BE2C (cell line): ENCODE results near the gene ATG2B.

ENCODE experiments used
- DNase-seq: peaks from one replicate; pipeline ENCODE4 v3.0.0-alpha.2; 2020
- H3K27me3 ChIP-seq: fragments of 250-450 bp; sonication (Bioruptor Pico); 2 replicates; pipeline ENCODE4 v1.5.1; 2020; ENCODE audit warnings: mild to moderate bottlenecking
- H3K36me3 ChIP-seq: fragments of 250-450 bp; sonication (Bioruptor Pico); 2 replicates; pipeline ENCODE4 v1.5.1; 2020; ENCODE audit warnings: mild to moderate bottlenecking
- H3K4me1 ChIP-seq: fragments of 250-450 bp; sonication (Bioruptor Pico); 2 replicates; pipeline ENCODE4 v1.5.1; 2020
- H3K4me3 ChIP-seq: 2 replicates; pipeline ENCODE4 v1.5.1; 2011; ENCODE audit warnings: low read depth, low read length
- H3K9me3 ChIP-seq: fragments of 250-450 bp; sonication (Bioruptor Pico); 2 replicates; pipeline ENCODE4 v1.5.1; 2020
- CTCF ChIP-seq: IDR thresholded peaks from 2 replicates; pipeline ENCODE4 v1.5.1; 2012; ENCODE audit warnings: mild to moderate bottlenecking, low read depth, low read length

ATG2B gene

GRCh38 chr14:96267336-96267735 lies 95.8 kb downstream of the ATG2B start:
- no peak overlapping the region for H3K4me3 ChIP-seq
- peak; percentile 92 for DNase-seq
- no peaks in the 10 kb centered on the region for H3K27me3 ChIP-seq
- peaks cover 30% of the 10 kb centered on the region for H3K4me1 ChIP-seq
- TF ChIP-seq CTCF: no peak
- peaks cover 5% of the 10 kb centered on the region; the same call in 1 of the 2 replicates for H3K9me3 ChIP-seq
- H3K36me3 ChIP-seq: no peaks in the 10 kb centered on the region

GRCh38 chr14:96265383-96266095 lies 97.6 kb downstream of the ATG2B start:
- Histone ChIP-seq H3K4me3 (no peak overlapping the region), H3K36me3 (no peaks in the 10 kb centered on the region), H3K9me3 (no peaks in the 10 kb centered on the region), H3K4me1 (peaks cover 30% of the 10 kb centered on the region), H3K27me3 (no peaks in the 10 kb centered on the region)
- DNase-seq: no peak
- no peak for TF ChIP-seq CTCF

DNA sequence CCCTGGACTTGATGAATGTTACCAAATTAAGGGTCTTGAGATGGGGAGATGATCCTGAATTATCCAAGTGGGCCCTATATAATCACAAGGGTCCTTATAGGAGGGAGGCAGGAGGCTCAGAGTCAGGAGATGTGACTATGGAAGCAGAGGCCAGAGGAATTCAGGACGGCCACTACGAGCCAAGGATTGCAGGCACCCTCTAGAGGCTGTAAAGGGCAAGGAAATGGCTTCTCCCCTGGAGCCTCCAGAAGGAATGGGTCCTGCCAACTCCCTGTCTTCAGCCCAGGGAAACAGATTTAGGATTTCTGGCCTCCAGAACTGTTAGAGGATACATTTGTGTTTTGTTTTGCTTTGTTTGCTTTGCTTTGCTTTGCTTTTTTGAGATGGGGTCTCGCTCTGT lies 98.3 kb downstream of the ATG2B start:
- Histone ChIP-seq H3K4me3 (no peak overlapping the region), H3K9me3 (no peaks in the 10 kb centered on the region), H3K4me1 (peaks cover 30% of the 10 kb centered on the region), H3K36me3 (no peaks in the 10 kb centered on the region), H3K27me3 (no peaks in the 10 kb centered on the region)
- TF ChIP-seq CTCF: peak; percentile 62
- DNase-seq: no peak

GRCh38 chr14:96264200-96264553 lies 99.0 kb downstream of the ATG2B start:
- H3K4me3 ChIP-seq: no peak overlapping the region
- no peaks in the 10 kb centered on the region for H3K27me3 ChIP-seq
- no peaks in the 10 kb centered on the region for H3K9me3 ChIP-seq
- H3K4me1 ChIP-seq: peaks cover 24% of the 10 kb centered on the region
- H3K36me3 ChIP-seq: no peaks in the 10 kb centered on the region
- no peak for TF ChIP-seq CTCF
- no peak for DNase-seq

DNA sequence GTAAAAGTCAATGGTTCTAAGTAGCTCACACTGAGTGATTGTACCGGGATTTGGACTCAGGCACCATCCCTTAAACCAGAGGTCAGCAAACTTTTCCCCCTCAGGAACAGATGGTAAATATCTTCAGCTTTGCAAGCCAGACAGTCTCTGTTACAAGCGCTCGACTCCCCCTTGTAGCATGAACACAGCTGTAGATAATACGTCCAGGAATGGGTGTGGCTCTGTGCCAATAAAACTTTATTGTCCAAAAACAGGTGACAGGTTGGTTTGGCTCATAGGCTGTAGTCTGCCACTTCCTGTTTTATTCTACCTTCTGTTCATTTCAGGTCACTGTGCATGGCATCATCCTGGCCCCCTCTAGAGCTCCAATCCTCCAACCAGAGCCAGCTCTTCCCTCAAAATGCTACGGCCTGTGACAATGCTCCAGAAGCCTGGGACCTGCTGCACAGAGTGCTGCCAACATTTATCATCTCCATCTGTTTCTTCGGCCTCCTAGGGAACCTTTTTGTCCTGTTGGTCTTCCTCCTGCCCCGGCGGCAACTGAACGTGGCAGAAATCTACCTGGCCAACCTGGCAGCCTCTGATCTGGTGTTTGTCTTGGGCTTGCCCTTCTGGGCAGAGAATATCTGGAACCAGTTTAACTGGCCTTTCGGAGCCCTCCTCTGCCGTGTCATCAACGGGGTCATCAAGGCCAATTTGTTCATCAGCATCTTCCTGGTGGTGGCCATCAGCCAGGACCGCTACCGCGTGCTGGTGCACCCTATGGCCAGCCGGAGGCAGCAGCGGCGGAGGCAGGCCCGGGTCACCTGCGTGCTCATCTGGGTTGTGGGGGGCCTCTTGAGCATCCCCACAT lies 99.6 kb downstream of the ATG2B start:
- no peak overlapping the region for H3K4me3 ChIP-seq
- no peaks in the 10 kb centered on the region for H3K27me3 ChIP-seq
- no peak for TF ChIP-seq CTCF
- peaks cover 18% of the 10 kb centered on the region for H3K4me1 ChIP-seq
- no peak for DNase-seq
- no peaks in the 10 kb centered on the region for H3K36me3 ChIP-seq
- H3K9me3 ChIP-seq: no peaks in the 10 kb centered on the region
